GM12872 (cell line): ENCODE measurements around the gene GLB1L3.

Source experiments
- TF ChIP-seq, protein P1 (sequence below): IDR thresholded peaks from 3 replicates; pipeline ENCODE4 v1.5.1; 2011; ENCODE audit warnings: low read depth, mild to moderate bottlenecking, low read length, moderate library complexity; ENCODE audit not compliant: insufficient read depth

The GLB1L3 gene

DNA sequence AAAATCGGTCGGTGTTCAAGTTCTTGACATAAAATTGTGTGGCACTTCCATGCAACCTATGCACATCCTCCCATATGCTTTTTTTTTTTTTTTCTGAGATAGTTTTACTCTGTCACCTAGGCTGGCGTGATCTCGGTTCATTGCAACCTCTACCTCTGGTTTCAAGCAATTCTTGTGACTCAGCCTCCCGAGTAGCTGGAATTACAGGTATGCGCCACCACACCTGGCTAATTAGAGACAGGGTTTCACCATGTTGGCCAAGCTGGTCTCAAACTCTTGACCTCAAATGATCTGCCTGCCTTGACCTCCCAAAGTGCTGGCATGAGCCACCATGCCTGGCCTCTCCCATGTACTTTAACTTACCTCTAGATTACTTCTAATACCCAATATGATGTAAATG, 15.0 kb downstream of the GLB1L3 start:
- TF ChIP-seq, protein P1, sequence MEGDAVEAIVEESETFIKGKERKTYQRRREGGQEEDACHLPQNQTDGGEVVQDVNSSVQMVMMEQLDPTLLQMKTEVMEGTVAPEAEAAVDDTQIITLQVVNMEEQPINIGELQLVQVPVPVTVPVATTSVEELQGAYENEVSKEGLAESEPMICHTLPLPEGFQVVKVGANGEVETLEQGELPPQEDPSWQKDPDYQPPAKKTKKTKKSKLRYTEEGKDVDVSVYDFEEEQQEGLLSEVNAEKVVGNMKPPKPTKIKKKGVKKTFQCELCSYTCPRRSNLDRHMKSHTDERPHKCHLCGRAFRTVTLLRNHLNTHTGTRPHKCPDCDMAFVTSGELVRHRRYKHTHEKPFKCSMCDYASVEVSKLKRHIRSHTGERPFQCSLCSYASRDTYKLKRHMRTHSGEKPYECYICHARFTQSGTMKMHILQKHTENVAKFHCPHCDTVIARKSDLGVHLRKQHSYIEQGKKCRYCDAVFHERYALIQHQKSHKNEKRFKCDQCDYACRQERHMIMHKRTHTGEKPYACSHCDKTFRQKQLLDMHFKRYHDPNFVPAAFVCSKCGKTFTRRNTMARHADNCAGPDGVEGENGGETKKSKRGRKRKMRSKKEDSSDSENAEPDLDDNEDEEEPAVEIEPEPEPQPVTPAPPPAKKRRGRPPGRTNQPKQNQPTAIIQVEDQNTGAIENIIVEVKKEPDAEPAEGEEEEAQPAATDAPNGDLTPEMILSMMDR = no peak

DNA sequence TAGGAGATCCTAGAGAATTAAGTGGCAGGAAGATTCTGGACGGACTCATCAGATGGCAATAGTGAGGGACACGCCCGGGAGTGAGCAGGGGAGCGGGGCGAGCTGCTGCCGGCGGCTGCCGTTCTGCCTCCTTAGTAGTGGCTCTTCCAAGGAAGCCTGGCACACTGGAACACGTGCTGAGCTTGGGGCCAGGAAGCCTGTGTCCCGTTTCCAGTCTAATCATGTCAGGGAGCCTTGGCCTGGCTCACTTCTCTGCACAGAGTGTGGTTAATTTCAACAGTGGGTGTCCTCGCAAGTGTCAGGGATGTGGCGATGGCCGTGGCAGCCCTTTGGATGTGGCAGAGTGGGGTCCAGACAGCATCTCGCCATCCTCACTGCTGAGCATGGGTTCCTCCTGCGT, 16.5 kb downstream of the GLB1L3 start:
- TF ChIP-seq, protein P1 = no peak

DNA sequence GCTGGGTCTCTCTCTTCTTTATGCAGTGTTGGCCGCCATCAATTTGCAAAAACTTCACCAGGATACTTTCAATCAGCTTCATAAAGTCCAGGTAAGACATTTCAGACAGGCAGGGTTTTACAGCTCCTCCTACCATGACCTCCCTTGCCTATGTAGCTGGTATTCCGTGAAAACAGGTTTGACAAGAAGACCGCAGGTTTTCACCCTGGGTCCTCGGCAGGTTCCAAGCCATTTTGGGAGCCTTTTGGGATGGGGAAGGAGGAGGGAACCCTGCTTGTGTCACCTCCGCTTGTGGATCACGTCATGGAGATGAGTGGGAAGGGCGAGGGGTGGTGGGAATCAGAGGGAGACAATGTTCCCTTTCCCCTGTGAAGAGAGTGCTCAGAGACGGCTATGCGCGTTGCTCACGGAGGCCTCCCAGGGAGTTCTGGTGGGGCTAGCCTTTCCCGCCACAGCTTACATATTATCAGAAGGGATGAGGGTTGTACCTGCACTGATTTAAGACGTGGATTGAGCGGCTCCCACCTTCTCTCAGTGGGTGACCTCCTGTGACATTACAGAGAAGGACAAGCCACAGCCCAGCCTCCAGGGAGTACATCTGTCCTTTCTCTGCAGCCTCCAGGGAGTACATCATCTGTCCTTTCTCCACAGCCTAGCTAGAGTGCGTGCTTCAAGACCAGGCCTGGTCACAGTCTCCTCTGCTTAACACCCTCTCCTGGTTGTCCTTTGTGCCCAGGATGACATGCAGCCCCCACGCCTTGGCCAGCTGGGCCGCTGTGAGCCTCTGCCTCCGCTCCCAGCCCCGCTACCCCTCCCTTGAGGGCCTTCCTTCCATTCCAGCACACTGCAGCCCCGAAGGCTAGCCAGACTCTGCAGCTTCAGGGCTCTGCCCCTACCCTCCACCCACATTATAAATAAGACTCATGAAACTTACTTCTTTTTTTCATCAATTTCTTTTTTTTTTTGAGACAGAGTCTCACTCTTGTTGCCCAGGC, 17.2 kb downstream of the GLB1L3 start:
- TF ChIP-seq, protein P1 = no peak

DNA sequence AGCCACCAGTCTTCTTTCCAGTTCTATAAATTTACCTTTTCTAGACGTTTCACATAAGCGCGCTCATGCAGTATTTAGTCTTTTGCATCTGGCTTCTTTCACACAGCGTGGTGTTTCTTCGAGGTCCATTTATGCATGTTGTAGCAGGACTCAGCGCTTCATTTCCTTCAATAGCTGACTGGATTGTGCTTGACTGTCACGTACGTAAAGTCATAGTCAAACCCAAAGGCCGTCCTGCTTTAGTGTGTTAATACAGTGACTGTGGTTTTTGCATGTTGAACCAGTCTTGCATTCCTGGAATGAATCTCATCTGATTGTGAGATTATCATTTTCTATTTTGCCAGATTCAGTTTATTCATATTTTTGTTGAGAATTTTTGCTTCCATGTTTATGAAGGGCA, 18.5 kb downstream of the GLB1L3 start:
- TF ChIP-seq, protein P1 = no peak

DNA sequence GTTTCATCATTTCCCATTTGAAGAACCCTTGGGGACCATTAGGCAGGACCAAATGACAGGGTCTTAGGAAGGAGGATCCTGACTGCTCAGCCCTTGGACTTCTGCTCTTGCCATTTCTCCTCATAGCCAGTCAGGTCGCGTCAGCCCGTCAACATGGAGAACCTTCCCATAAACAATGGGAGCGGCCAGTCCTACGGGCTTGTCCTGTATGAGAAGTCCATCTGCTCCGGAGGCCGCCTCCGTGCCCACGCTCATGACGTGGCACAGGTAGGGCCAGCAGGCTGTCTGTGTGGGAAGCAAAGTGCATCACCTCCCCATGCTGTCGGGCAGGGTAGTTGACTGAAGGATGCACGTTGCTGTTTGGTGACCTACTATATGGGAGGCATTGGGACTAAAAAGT, 36.0 kb downstream of the GLB1L3 start:
- TF ChIP-seq, protein P1 = no peak

DNA sequence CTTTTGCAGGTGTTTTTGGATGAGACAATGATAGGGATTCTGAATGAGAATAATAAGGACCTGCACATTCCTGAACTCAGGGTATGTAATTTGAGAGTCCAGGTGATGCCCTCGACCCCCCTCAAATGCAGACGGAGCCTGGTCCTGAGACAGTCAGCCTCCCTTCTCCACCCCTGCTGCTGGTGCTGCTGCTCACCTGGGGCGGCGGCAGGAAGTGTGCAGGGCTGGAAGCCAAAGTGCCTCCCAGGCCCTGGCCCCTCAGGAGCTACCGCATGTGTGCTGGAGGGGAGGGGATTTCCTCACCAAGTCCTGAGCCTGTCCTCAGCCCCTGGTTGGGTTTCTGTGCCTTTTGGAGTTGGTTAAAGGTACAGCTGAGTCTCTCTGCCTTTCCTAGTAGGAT, 36.6 kb downstream of the GLB1L3 start:
- TF ChIP-seq, protein P1 = no peak

DNA sequence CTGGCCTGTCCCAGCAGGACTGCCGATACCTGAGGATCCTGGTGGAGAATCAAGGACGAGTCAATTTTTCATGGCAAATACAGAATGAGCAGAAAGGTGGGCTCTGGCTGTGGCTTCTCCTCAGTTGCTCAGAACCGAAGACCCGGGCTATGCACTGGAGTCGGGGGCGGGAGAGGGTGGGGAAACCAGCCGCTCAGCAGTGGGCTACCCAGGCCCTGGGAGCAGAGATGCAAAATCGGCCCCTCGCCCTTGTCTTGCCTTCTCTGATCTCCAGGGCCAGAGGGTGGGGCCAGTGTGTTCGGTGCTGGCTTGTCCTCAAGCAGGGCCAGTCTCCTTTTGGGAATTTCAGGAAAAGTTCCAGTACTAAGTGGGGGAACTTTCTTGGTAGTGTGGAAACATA, 37.2 kb downstream of the GLB1L3 start:
- TF ChIP-seq, protein P1 = no peak
